ENCODE measurements around the gene MAGI2.

The MAGI2 gene

DNA sequence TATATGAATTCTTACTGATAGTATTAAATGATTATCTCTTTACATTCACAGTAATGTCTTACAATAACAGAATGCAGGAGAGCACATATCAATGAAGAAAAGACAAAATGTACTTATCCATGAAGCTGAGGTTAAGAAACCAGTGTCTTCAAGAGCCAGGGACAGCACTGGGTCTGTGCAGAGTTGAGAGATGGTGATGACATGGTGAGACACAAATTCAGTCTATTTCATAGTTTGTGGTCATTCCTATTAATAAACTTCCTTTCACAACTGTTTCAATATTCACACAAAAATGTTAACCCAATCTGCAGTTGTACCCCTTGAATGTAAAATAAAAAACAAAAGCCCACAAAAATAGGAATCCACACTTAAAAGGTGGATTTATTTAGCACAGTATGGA is 5.3 kb upstream of the MAGI2 start:
- H3K79me1 ChIP-seq (ENCODE audit: low read depth, low read length) = no peaks in the 10 kb centered on the region
- H3K18ac ChIP-seq (ENCODE audit: low read length) = no peak overlapping the region
- no peak overlapping the region for H3K23ac ChIP-seq (ENCODE audit: low read depth, low read length, poor library complexity)
- H3K9ac ChIP-seq (ENCODE audit: low read depth, low read length, poor library complexity) = no peak overlapping the region
- no peak for DNase-seq (ENCODE audit: low spot score)
- H3K4me1 ChIP-seq (ENCODE audit: control insufficient read depth in 2 of 2, insufficient read depth in 1 of 2, low read depth in 1 of 2, low read length in 2 of 2) = peaks cover 0 to 2% of the 10 kb centered on the region in 2 donors
- H3K27me3 ChIP-seq (ENCODE audit: control insufficient read depth in 3 of 3, insufficient read depth in 3 of 3, low read depth in 1 of 3, low read length in 3 of 3) = no peaks in the 10 kb centered on the region
- no peak overlapping the region for H2BK120ac ChIP-seq (ENCODE audit: low read depth, low read length)
- no peak overlapping the region for H4K8ac ChIP-seq (ENCODE audit: low read depth, low read length)
- H3K36me3 ChIP-seq (replicated peaks in 1 of 2; ENCODE audit: control insufficient read depth in 2 of 2, insufficient read depth in 2 of 2, low read length in 2 of 2) = peaks cover 3 to 69% of the 10 kb centered on the region in 2 donors
- no peak overlapping the region for H4K91ac ChIP-seq (ENCODE audit: low read depth, low read length, poor library complexity)
- no peaks in the 10 kb centered on the region for H3K9me3 ChIP-seq (replicated peaks in 1 of 2; ENCODE audit: control insufficient read depth in 2 of 2, insufficient read depth in 1 of 2, low read depth in 1 of 2, low read length in 2 of 2)
- H3K14ac ChIP-seq (ENCODE audit: low read length) = no peak overlapping the region
- no peak overlapping the region for H2BK12ac ChIP-seq (ENCODE audit: low read length)
- no peak overlapping the region for H2AK5ac ChIP-seq (ENCODE audit: low read depth, low read length)
- H3K4me2 ChIP-seq (ENCODE audit: insufficient read depth, low read length, poor library complexity, severe bottlenecking) = no peak overlapping the region
- no peak overlapping the region for H3K27ac ChIP-seq (replicated peaks; ENCODE audit: low read length)
- H2BK15ac ChIP-seq (ENCODE audit: low read length) = no peak overlapping the region
- no peak overlapping the region for H2AFZ ChIP-seq (ENCODE audit: low read length)
- no peak overlapping the region for H2BK5ac ChIP-seq (ENCODE audit: low read length)
- no peak overlapping the region for H3K4ac ChIP-seq (ENCODE audit: low read length)
- no peak overlapping the region for H3K4me3 ChIP-seq (ENCODE audit: low read length in 2 of 2)

DNA sequence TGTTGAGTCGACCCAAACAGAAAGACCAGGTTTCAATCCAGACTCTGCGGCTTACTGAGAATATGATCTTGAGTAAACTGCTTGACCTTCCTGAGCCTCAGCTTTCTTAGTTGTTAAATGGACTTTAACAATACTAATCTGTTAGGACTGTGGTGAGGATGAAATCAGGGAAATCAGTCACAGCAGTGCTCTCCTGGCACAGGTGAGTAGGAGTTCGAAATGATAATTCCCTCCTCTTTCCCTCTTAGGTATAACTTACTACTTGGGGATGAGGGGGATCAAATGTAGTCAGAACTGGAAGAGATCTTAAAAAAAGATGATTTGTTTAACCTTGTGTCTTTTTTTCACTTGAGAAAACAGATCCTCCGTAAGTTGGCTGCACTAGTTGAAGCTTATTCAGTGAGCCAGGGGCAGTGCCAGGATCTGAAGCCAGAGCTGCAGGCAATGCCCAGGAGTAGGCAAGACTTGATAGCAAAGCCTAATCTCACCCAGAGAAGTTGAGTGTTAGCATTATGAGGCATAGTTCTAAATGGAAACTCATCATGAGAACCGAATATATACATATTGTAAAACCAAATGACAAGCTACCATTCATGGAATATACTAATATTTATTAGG is 1.8 kb upstream of the MAGI2 start:
- H3K14ac ChIP-seq (ENCODE audit: low read length) = no peak overlapping the region
- H3K4me2 ChIP-seq (ENCODE audit: insufficient read depth, low read length, poor library complexity, severe bottlenecking) = no peak overlapping the region
- no peak overlapping the region for H4K8ac ChIP-seq (ENCODE audit: low read depth, low read length)
- H3K27me3 ChIP-seq (ENCODE audit: control insufficient read depth in 3 of 3, insufficient read depth in 3 of 3, low read depth in 1 of 3, low read length in 3 of 3) = peaks cover 0 to 3% (median 0%) of the 10 kb centered on the region in 3 experiments
- no peak overlapping the region for H3K4ac ChIP-seq (ENCODE audit: low read length)
- no peak for DNase-seq (ENCODE audit: low spot score)
- H4K91ac ChIP-seq (ENCODE audit: low read depth, low read length, poor library complexity) = no peak overlapping the region
- no peak overlapping the region for H2AFZ ChIP-seq (ENCODE audit: low read length)
- H3K4me1 ChIP-seq (ENCODE audit: control insufficient read depth in 2 of 2, insufficient read depth in 1 of 2, low read depth in 1 of 2, low read length in 2 of 2) = peaks cover 1 to 2% of the 10 kb centered on the region in 2 donors
- H3K23ac ChIP-seq (ENCODE audit: low read depth, low read length, poor library complexity) = no peak overlapping the region
- no peak overlapping the region for H2BK5ac ChIP-seq (ENCODE audit: low read length)
- no peak overlapping the region for H3K27ac ChIP-seq (replicated peaks; ENCODE audit: low read length)
- no peak overlapping the region for H2BK12ac ChIP-seq (ENCODE audit: low read length)
- H3K4me3 ChIP-seq (ENCODE audit: low read length in 2 of 2) = peak overlapping the region in 1 of 2 donors; percentile 66
- no CpG with 5 or more reads among the region's 5 CpGs for WGBS, 2 donors (ENCODE audit: extremely low coverage in 2 of 2, insufficient read length in 2 of 2, insufficient replicate concordance in 1 of 2)
- no peak overlapping the region for H3K18ac ChIP-seq (ENCODE audit: low read length)
- no peak overlapping the region for H2AK5ac ChIP-seq (ENCODE audit: low read depth, low read length)
- H3K9me3 ChIP-seq (replicated peaks in 1 of 2; ENCODE audit: control insufficient read depth in 2 of 2, insufficient read depth in 1 of 2, low read depth in 1 of 2, low read length in 2 of 2) = no peaks in the 10 kb centered on the region
- no peak overlapping the region for H3K9ac ChIP-seq (ENCODE audit: low read depth, low read length, poor library complexity)
- peaks cover 3 to 47% of the 10 kb centered on the region in 2 donors for H3K36me3 ChIP-seq (replicated peaks in 1 of 2; ENCODE audit: control insufficient read depth in 2 of 2, insufficient read depth in 2 of 2, low read length in 2 of 2)
- H2BK15ac ChIP-seq (ENCODE audit: low read length) = no peak overlapping the region
- no peak overlapping the region for H2BK120ac ChIP-seq (ENCODE audit: low read depth, low read length)
- no peaks in the 10 kb centered on the region for H3K79me1 ChIP-seq (ENCODE audit: low read depth, low read length)

DNA sequence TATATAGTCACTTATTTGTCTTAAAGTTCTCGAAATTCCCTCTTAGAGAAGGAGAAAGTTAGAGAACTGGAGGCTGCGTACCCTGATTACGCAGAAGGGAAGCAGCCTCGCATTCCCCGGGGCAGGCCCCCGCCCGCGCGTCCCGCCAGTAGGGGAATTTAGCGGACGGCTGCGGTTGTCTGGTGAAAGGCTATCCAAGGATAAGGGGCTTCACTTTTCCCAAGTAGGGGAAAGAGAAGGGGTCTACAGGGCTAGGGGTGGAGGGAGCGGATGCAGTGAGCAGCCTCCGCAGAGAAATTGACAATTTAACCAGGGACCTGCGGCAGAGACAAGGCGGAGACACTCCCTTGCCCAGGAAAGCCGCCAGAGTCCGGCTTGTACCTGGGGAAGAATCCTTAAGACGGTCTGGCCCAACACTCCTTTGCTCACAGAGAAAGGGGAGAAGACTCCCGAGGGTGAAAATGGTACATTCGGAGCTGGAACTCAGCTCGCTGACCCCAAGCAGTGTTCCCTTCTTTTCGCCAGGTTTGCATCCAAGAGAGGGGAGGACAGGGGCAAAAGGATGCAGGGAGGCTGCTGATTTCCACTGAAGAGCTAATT is 994 bp upstream of the MAGI2 start:
- Histone ChIP-seq H3K9me3 (replicated peaks in 1 of 2; ENCODE audit: control insufficient read depth in 2 of 2, insufficient read depth in 1 of 2, low read depth in 1 of 2, low read length in 2 of 2) (no peaks in the 10 kb centered on the region), H3K4me2 (ENCODE audit: insufficient read depth, low read length, poor library complexity, severe bottlenecking) (peak overlapping the region; percentile 95), H3K27ac (replicated peaks; ENCODE audit: low read length) (no peak overlapping the region), H4K8ac (ENCODE audit: low read depth, low read length) (no peak overlapping the region), H2BK120ac (ENCODE audit: low read depth, low read length) (no peak overlapping the region), H2BK15ac (ENCODE audit: low read length) (no peak overlapping the region), H3K23ac (ENCODE audit: low read depth, low read length, poor library complexity) (no peak overlapping the region), H3K79me1 (ENCODE audit: low read depth, low read length) (no peaks in the 10 kb centered on the region), H4K91ac (ENCODE audit: low read depth, low read length, poor library complexity) (no peak overlapping the region), H2BK12ac (ENCODE audit: low read length) (no peak overlapping the region), H3K14ac (ENCODE audit: low read length) (no peak overlapping the region), H3K9ac (ENCODE audit: low read depth, low read length, poor library complexity) (no peak overlapping the region), H3K4me1 (ENCODE audit: control insufficient read depth in 2 of 2, insufficient read depth in 1 of 2, low read depth in 1 of 2, low read length in 2 of 2) (peaks cover 1 to 2% of the 10 kb centered on the region in 2 donors), H2BK5ac (ENCODE audit: low read length) (peak overlapping the region; percentile 70), H2AFZ (ENCODE audit: low read length) (peak overlapping the region; percentile 97), H2AK5ac (ENCODE audit: low read depth, low read length) (no peak overlapping the region), H3K4me3 (ENCODE audit: low read length in 2 of 2) (peak overlapping the region; percentile 66 to 82), H3K27me3 (ENCODE audit: control insufficient read depth in 3 of 3, insufficient read depth in 3 of 3, low read depth in 1 of 3, low read length in 3 of 3) (peaks cover 0 to 3% (median 0%) of the 10 kb centered on the region in 3 experiments), H3K36me3 (replicated peaks in 1 of 2; ENCODE audit: control insufficient read depth in 2 of 2, insufficient read depth in 2 of 2, low read length in 2 of 2) (peaks cover 2 to 39% of the 10 kb centered on the region in 2 donors), H3K18ac (ENCODE audit: low read length) (no peak overlapping the region), H3K4ac (ENCODE audit: low read length) (no peak overlapping the region)
- peak; percentile 41 for DNase-seq (ENCODE audit: low spot score)
- WGBS, 2 donors (ENCODE audit: extremely low coverage in 2 of 2, insufficient read length in 2 of 2, insufficient replicate concordance in 1 of 2) = no CpG with 5 or more reads among the region's 24 CpGs

DNA sequence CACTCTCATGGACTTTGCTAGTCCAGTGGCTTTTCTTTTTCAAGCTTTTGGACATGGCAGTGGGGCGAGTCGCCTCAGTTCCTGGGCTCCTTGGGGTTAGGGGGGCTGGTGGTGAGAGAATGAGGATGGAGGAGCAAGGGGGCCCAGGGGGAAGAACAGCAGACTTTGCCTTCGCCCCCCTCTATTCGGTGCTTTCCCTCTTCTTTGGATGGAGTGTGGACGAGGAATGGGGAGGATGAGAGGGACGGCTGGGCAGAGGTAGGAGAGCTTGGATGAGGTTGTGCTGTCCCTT is 255 bp downstream of the MAGI2 start:
- Histone ChIP-seq H3K18ac (ENCODE audit: low read length) (peak overlapping the region; percentile 83), H2BK5ac (ENCODE audit: low read length) (no peak overlapping the region), H4K91ac (ENCODE audit: low read depth, low read length, poor library complexity) (no peak overlapping the region), H3K27ac (replicated peaks; ENCODE audit: low read length) (no peak overlapping the region), H2BK120ac (ENCODE audit: low read depth, low read length) (no peak overlapping the region), H3K27me3 (ENCODE audit: control insufficient read depth in 3 of 3, insufficient read depth in 3 of 3, low read depth in 1 of 3, low read length in 3 of 3) (peaks cover 0 to 3% (median 0%) of the 10 kb centered on the region in 3 experiments), H2BK15ac (ENCODE audit: low read length) (peak overlapping the region; percentile 40), H3K9ac (ENCODE audit: low read depth, low read length, poor library complexity) (peak overlapping the region; percentile 97), H3K4me1 (ENCODE audit: control insufficient read depth in 2 of 2, insufficient read depth in 1 of 2, low read depth in 1 of 2, low read length in 2 of 2) (peaks cover 1 to 2% of the 10 kb centered on the region in 2 donors), H2AFZ (ENCODE audit: low read length) (peak overlapping the region; percentile 97), H3K36me3 (replicated peaks in 1 of 2; ENCODE audit: control insufficient read depth in 2 of 2, insufficient read depth in 2 of 2, low read length in 2 of 2) (peaks cover 0 to 27% of the 10 kb centered on the region in 2 donors), H3K79me1 (ENCODE audit: low read depth, low read length) (no peaks in the 10 kb centered on the region), H4K8ac (ENCODE audit: low read depth, low read length) (no peak overlapping the region), H3K14ac (ENCODE audit: low read length) (no peak overlapping the region), H3K4me2 (ENCODE audit: insufficient read depth, low read length, poor library complexity, severe bottlenecking) (peak overlapping the region; percentile 95), H2AK5ac (ENCODE audit: low read depth, low read length) (no peak overlapping the region), H3K23ac (ENCODE audit: low read depth, low read length, poor library complexity) (peak overlapping the region; percentile 77), H2BK12ac (ENCODE audit: low read length) (no peak overlapping the region), H3K4me3 (ENCODE audit: low read length in 2 of 2) (peak overlapping the region; percentile 66 to 82), H3K9me3 (replicated peaks in 1 of 2; ENCODE audit: control insufficient read depth in 2 of 2, insufficient read depth in 1 of 2, low read depth in 1 of 2, low read length in 2 of 2) (no peaks in the 10 kb centered on the region), H3K4ac (ENCODE audit: low read length) (no peak overlapping the region)
- no CpG with 5 or more reads among the region's 6 CpGs for WGBS, 2 donors (ENCODE audit: extremely low coverage in 2 of 2, insufficient read length in 2 of 2, insufficient replicate concordance in 1 of 2)
- no peak for DNase-seq (ENCODE audit: low spot score)

Measured in neuronal stem cell (in vitro differentiated cells).